Prostate gland (tissue), 2 donors: ENCODE measurements around the gene EPB42.

Source experiments
- POLR2A ChIP-seq: fragments of 450-650 bp; IDR thresholded peaks from one replicate; pipeline ENCODE4 v1.6.1; 2016; ENCODE audit warnings: antibody characterized with exemption, mild to moderate bottlenecking
- POLR2AphosphoS5 ChIP-seq: sonication (generic); formaldehyde crosslinking; IDR thresholded peaks from one replicate; pipeline ENCODE4 v1.6.1; 2017; ENCODE audit warnings: antibody characterized with exemption
- TF ChIP-seq, protein P1 (sequence below), 4 experiments: fragments of 200-600 bp in 2 of 4; fragments of 450-650 bp in 2 of 4; sonication (generic) in 2 of 4; IDR thresholded peaks; 1 replicate in 3 of 4; 2 replicates in 1 of 4; pipeline ENCODE4 v1.5.1; 2016 to 2019; ENCODE audit warnings: antibody characterized with exemption in 4 of 4, mild to moderate bottlenecking in 2 of 4, moderate library complexity in 2 of 4

- TF ChIP-seq, protein P1, sequence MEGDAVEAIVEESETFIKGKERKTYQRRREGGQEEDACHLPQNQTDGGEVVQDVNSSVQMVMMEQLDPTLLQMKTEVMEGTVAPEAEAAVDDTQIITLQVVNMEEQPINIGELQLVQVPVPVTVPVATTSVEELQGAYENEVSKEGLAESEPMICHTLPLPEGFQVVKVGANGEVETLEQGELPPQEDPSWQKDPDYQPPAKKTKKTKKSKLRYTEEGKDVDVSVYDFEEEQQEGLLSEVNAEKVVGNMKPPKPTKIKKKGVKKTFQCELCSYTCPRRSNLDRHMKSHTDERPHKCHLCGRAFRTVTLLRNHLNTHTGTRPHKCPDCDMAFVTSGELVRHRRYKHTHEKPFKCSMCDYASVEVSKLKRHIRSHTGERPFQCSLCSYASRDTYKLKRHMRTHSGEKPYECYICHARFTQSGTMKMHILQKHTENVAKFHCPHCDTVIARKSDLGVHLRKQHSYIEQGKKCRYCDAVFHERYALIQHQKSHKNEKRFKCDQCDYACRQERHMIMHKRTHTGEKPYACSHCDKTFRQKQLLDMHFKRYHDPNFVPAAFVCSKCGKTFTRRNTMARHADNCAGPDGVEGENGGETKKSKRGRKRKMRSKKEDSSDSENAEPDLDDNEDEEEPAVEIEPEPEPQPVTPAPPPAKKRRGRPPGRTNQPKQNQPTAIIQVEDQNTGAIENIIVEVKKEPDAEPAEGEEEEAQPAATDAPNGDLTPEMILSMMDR (IDR thresholded peaks at IDR 0.05), result no peak
- TF ChIP-seq POLR2A (no peak), POLR2AphosphoS5 (no peak)
These were observed 5.9 kb upstream of the EPB42 start for GRCh38 chr15:43226436-43227305.
